GM13976 (cell line): ENCODE data around the gene TACC2.

Experiments used
- DNase-seq: peaks from one replicate; pipeline ENCODE4 v3.0.0; 2012; ENCODE audit warnings: low spot score
- in situ Hi-C: fragments of 300-500 bp; cut with MboI; formaldehyde crosslinking; loops from one replicate; pipeline ENCODE4 v1.12.0; 2022; ENCODE audit warnings: low sequenced_read_pairs, mixed read lengths, inconsistent platforms; ENCODE audit not compliant: unreplicated experiment
- TF ChIP-seq, protein P1 (sequence below): IDR thresholded peaks from 2 replicates; pipeline ENCODE4 v1.5.1; 2012; ENCODE audit warnings: borderline replicate concordance, mild to moderate bottlenecking; ENCODE audit not compliant: insufficient read depth; ENCODE audit errors: extremely low read depth, missing control alignments, control extremely low read depth

TACC2 gene

DNA sequence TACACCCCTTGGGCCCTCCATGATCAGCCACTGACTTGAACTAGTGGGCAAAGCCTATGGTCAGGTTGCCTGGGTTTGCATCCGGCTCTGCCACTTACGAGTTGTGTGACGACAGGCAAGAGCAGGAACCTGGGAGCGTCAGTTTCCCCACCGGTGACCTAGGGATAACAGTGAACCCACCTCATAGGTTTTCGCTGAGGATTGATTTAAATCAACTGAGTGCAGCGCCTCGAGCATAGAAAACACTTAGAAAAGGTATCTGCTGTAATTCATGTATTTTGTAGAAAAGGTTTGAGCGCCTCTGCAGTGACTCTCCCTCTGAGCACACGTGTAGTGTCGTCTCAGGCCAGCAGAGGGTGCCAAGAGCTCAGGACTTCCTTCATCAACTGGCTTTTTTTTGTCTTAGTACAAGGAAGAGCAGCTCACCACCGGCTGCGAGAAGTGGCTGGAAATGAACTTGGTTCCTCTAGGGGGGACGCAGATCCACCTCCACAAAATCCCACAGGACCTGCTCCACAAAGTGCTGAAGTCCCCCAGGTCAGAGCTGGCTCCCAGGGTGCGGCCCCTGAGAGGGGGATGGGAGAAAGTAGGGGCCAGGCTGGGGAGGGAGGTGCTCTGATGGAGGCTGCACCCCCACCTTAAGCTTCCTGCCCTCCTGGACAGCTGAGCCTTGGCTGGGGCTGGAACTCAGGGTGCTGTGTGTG lies 309.8 kb downstream of the TACC2 start:
- in situ Hi-C loops = loop anchor here (5.0 to 25.0 kb wide), 2 partner anchors 134 to 264 kb away; partner anchors contain the start of gene DMBT1

GRCh38 chr10:122299423-122300075 lies 310.6 kb downstream of the TACC2 start:
- in situ Hi-C loops = loop anchor here (5.0 to 25.0 kb wide), 2 partner anchors 133 to 263 kb away; partner anchors contain the start of gene DMBT1
- no peak for DNase-seq
- TF ChIP-seq, protein P1, sequence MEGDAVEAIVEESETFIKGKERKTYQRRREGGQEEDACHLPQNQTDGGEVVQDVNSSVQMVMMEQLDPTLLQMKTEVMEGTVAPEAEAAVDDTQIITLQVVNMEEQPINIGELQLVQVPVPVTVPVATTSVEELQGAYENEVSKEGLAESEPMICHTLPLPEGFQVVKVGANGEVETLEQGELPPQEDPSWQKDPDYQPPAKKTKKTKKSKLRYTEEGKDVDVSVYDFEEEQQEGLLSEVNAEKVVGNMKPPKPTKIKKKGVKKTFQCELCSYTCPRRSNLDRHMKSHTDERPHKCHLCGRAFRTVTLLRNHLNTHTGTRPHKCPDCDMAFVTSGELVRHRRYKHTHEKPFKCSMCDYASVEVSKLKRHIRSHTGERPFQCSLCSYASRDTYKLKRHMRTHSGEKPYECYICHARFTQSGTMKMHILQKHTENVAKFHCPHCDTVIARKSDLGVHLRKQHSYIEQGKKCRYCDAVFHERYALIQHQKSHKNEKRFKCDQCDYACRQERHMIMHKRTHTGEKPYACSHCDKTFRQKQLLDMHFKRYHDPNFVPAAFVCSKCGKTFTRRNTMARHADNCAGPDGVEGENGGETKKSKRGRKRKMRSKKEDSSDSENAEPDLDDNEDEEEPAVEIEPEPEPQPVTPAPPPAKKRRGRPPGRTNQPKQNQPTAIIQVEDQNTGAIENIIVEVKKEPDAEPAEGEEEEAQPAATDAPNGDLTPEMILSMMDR = no peak

More for the DNA sequence above, 309.8 kb downstream of the TACC2 start:
- DNase-seq = peak; percentile 83
- TF ChIP-seq, protein P1 = peak; percentile 78

- DNase-seq = no peak
- in situ Hi-C loops = no loop called here
- TF ChIP-seq, protein P1 = no peak
Measured at GRCh38 chr10:122301055-122301810, 312.3 kb downstream of the TACC2 start.

DNA sequence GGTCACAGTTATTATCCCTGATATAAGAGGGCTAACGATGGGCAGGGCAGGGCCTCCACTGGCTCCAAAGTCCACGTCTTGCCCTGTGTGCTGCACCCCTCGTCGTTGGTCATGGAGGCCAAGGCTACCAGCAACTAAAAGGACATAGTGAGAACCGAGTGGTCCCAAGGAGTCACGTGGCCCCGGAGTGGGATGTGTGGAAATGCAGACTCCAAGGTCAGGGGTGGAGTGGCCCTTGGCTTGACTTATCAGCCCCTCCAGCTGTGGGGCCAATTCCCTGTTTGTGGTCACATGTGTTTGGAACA lies 312.8 kb downstream of the TACC2 start:
- TF ChIP-seq, protein P1 = no peak
- DNase-seq = no peak
- in situ Hi-C loops = no loop called here

DNA sequence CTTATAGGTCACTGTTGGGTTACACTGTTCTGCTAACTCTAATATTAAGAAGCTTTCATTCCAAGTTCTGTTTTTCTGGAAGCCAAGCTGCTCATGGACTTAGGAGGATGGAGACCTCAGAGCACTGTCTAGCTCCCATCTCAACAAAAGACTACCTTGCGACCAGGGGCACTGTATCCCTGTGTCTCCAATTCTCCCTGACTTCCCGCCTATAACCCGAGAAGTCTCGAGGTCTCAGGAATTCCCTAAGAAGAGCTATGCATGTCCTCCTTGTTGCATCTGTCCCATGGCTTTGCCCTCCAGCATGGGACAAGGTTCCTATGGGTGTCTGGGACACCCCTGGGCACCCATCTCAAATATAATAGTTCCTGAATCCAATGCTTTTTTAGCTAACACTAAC lies 313.4 kb downstream of the TACC2 start:
- TF ChIP-seq, protein P1 = no peak
- DNase-seq = no peak
- in situ Hi-C loops = no loop called here

DNA sequence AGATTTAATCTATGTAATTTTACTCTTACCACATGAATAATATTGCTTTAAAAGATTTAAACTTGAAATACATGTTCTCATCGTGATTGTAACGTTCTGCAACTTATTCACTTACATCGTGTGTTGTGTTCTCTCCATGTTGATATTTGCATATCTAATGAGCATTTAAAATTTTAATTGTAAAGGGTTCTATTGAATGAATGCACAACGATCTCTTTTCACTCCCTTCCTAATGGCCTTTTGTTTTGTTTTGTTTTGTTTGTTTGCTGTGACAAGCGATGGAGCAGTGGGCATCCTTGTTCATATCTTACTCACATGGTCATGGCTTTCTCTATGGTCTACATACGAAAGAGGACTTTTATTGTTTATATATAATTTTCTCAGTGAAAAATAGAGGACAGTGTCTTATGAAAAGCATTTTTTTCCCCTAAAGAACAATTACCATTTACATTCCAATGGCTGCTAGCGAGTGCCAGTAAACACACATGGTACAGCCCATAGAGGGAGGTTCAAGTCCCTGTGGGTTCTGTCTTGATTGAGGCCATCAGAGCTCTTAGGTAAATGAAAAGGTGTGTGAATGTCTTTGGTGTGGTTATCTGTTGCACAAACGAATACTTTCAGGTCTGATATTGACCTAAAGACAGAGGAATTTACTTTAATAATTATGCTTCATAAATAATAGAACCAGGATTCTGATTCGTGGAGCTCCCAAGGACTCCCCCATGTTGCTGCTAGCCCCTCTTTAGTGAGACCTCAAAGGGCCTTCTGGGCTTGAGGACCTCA lies 314.5 kb downstream of the TACC2 start:
- no peak for DNase-seq
- TF ChIP-seq, protein P1 = no peak
- in situ Hi-C loops = no loop called here
